GM19438 (cell line): ENCODE measurements around the gene RBM23.
A peak's percentile ranks its signal among the peaks of the same experiment; 100 is the strongest.
"Not testable (repeated sequence)": the region's sequence is repeated elsewhere in the genome, so short reads cannot be mapped to it uniquely, and the experiment has no call there.

Source experiments
- ATAC-seq: cut with Tn5 transposase; IDR thresholded peaks from one replicate; pipeline ENCODE4 v1.9.1; 2021; ENCODE audit warnings: low read depth; ENCODE audit not compliant: unreplicated experiment

Gene RBM23

DNA sequence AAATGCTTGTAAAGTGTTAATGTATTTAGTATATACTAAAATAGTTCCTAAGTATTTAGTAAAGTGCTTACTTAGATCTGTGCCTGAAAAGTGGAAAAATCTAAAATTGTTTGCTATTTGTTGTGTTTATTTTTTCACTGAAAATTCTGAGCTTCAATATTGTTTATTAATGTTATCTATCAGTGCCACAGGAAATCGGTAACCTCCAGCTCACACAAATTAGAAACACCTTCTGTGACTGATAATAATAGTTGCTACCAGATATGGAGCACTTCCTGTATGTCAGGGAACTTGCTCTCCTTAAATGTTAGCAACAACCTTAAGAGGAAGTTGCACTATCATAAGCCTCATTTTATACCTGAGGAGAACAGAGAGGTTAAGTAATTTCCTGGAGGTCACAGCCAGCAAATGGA, 48.1 kb downstream of the RBM23 start:
- peak; percentile 33 for ATAC-seq

DNA sequence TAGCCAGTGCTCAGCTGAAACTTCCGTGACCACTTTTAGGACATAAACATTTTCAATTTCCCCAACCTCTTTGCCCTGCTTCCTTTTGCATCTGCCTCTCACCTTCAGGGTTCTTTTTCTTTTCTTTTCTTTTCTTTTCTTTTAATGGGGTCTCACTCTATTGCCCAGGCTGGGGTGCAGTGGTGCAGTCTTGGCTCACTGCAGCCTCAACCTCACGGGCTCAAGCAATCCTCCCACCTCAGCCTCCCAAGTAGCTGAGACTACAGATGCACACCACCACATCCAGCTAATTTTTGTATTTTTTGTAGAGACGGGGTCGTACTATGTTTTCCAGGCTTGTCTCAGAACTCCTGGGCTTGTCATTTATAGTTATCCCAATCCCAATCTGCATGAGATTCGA, 52.1 kb downstream of the RBM23 start:
- ATAC-seq, result no peak

DNA sequence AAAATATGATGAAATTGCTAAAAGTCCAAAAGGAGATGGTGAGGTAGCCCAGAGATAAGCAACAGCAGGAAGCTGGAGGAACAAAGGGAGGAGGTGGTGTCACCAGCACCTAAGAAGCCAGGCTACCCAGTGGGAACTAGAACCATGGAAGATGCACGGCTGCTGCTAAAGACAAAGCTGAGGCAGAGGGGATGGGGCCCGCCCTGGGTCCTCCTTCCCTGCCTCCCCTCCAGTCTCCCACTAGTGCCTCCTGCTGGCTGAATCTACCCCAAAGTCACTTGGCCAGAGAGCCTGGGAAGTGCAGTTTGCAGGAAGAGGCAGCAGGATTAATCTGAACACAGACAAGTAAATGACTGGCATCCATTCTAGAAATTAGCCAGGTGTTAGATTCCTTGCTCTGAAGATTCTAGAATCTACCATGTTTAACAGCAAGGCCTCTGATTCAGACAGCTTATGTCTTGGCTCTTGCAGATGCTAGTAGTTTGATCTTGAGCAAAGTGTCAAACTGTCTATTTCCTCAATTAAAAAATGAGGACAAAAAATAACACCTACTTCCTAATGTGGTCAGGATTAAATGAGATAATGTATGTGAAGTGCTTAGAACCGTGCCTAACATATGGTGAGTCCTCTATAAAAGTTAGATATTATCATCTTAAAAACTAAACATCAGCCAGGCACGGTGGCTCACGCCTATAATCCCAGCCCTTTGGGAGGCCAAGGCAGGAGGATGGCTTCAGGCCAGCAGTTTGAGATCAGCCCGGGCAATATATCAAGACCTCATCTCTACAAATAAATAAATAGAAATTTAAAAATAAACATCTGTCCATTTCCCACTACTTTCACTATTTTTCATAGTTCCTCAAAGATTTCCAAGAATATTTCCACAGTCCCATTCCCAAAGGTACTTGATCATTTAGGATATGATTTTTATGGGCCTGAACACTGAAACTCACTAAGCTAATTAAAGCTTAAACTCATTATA, 53.2 kb downstream of the RBM23 start:
- ATAC-seq, result no peak

DNA sequence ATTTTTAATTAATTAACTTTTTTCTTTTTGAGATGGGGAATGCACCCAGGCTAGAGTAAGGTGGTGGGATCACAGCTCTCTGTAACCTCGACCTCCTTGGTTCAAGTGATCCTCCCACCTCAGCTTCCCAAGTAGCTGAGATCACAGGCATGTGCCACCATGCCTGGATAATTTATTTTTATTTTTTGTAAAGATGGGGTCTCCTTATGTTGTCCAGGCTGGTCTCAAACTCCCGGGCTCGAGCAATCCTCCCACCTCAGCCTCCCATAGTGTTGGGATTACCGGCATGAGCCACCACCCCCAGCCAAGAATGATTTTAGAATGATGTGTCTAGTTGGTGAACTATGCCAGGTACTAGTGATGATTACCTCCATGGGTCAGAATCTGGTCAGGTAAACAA, 54.0 kb downstream of the RBM23 start:
- ATAC-seq, result no peak

DNA sequence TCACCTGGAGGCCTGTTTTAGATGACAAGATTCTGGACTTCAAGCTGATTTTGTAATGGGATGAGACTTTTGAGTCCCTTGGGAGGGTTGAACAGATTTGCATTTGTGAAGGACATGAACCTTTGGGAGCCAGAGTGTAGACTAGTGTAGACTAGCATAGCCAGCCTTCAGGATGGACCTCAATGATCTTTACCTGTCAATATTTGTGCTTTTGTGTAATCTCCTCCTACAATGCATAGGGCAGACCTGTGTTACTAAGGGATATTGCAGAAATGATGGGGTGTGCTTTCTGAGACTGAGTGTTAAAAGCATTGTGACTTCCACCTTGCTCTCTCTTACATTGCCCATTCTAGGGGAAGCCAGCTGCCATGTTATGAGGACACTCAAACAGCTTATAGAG, 57.3 kb downstream of the RBM23 start:
- ATAC-seq, result no peak

DNA sequence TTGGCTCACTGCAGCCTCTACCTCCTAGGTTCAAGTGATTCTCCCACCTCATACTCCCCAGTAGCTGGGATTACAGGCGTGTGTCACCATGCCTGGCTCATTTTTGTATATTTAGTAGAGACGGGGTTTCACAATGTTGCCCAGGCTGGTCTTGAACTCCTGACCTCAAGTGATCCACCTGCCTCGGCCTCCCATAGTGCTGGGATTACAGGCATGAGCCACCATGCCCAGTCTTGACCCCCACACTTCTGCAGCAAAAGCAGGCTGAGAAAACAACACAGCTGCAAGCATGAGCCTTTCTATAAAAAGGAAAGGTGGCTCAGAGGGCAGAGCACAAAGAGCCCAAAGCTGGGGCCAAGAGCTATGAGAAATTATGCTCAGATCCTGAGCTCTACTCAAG, 58.6 kb downstream of the RBM23 start:
- ATAC-seq, result not testable (repeated sequence)

DNA sequence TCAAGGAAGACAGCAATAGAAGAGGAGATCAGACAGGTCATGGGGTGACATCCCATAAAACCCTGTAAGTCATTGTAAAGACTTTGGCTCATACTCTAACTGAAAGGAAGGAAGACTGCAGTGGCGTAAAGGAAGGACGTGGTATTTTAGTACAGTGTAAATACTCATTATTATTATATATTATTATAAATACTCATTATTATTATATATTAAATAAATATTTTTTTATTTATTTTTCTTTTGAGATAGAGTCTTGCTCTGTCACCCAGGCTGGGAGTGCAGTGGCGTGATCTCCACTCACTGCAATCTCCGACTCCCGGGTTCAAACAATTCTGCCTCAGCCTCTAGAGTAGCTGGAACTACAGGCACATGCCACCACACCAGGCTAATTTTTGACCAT, 62.5 kb downstream of the RBM23 start:
- no peak for ATAC-seq

DNA sequence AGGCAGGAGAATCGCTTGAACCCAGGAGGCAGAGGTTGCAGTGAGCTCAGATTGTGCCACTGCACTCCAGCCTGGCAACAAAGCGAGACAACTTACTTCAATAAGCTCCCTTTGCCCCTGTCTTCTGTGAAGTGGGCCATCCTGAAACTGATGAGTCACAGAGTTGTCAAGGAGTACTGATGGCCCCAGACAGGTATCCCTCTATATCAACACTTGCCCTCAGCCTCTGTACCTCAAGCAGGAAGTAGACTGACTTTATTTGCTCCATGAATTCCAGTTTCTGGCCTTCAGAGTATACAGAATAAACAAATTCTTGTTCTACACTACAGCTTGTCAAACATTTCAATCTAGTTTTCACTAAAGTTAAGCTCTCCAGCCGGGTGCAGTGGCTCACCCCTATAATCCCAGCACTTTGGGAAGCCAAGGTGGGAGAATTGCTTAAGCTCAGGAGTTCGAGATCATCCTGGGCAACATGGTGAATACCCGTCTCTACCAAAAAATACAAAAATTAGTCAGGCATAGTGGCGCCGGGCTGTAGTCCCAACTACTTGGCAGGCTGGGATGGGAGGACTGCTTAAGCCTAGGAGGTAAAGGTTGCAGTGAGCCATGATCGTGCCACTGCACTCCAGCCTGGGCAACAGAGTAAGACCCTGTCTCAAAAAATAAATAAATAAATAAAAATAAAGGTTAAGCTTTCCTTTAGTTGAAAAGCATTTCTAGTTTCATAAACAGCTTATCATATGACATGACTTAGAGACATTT, 63.8 kb downstream of the RBM23 start:
- ATAC-seq, result no peak

DNA sequence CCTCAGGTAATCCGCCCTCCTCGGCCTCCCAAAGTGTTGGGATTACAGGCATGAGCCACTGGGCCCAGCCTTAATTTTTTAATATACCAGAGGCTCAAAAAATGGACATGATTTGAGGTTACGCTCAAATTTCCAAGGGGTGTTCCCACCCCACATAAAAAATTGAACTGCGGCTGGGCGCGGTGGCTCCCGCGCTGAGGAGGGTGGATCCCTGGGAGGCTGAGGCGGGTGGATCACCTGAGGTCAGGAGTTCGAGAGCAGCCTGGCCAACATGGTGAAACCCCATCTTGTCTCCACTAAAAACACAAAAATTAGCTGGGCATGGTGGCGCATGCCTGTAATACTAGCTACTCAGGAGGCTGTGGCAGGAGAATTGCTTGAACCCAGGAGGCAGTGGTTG, 64.7 kb downstream of the RBM23 start:
- ATAC-seq, result not testable (repeated sequence)

DNA sequence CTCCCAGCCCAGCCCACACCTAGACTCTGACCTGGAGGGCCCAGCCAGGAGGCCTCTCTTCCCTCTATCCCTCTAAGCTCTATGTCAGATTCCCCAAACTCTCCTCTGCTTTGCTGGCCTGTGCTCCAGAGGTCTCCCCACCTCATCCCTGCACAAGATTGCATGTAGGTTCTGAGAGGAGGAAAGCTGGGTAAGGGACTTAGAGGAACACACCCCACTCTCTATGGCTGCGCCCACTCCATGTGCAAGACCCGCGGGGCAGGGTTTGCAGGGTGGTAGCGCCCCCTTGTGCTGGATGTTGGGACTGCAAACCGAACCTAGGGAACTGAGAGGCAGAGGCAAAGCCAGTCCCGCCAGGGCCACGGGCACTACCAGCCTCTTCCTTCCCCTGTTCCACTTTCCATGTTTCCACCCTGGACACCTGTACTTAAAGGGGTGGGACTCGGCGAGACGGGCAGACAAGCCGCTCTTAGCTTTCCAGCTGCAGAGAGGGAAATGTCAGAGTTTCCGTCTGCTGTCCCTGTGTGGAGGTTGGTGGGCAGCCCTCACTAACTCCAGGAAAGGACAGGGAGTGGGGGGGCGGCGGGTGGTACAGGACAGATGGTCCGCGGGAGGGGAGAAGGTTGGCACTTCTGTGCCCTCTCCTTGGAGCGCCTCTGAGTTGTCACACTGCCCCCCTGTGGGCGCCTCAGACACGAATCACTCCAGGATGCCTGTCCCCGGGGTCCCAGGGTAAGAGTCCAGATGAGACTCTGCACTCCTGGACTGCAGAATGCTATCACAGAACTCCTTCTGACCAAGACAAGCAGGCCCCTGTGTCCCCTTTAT, 65.8 kb downstream of the RBM23 start:
- ATAC-seq, result peak; percentile 75

DNA sequence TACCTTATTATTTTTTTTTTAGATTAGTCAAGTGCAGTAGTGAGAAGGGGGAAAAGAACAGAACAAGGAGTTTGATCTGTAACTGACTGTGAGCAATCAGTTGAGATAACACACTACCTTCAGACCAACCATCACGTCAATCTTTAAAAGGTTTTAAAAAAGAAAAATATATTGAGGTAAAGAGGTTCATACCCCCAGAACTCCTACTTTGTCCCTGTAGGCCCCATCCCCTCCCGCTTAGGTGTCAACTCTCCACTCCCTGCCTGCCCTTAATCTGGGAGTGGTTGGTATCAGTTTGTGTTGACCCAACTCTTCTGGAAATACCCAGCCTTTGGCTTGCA, 66.4 kb downstream of the RBM23 start:
- no peak for ATAC-seq

DNA sequence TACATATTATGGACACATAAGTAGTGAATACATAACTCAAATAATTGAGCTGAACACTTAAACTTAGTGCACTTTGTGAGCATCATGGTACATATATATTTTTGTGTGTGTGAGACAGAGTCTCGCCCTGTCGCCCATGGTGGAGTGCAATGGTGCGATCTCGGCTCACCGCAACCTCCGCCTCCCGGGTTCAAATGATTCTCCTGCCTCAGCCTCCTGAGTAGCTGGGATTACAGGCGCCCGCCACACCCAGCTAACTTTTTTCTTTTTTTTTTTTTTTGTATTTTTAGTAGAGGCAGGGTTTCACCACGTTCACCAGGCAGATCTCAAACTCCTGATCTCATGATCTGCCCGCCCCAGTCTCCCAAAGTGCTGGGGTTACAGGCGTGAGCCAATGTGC, 66.8 kb downstream of the RBM23 start:
- ATAC-seq, result not testable (repeated sequence)

DNA sequence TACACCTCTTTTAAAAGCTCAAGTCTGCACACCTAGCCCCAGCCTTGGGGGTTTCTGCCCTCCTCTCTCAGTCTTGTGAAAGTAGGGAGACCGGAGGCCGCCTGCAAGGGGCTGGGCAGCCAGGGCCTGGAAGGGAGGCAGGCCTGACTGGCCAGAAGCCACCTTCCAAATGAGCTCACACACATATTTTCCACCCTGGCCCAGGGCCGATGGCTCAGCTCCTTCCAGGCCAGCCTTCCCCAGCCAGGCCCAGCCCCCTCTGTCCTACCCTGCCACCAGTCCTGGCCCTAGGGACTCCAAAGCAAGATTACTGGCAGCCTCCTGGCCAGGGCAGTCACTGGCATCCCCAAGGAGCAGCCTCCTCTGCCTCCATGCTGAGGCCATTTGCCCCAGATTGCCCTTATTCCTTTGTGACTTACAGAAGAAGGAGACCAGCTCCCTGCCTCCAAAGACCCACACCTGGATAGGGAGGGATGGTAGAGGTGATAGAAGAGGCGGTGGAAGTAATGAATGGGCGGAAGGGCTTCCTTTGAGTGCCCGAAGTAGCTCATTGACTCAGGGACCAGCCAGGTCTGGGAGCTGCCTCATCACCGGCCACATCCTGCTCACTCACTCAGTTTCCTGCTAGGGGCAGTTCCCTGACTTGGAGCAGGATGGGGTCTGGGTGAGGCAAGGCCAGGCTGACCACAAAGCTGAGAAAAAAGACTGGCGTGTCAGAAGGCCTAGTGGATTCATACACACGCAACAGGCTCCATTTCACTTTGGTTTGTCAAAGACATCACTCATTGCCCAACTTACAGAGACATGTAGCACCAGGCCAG, 67.8 kb downstream of the RBM23 start:
- ATAC-seq, result no peak

DNA sequence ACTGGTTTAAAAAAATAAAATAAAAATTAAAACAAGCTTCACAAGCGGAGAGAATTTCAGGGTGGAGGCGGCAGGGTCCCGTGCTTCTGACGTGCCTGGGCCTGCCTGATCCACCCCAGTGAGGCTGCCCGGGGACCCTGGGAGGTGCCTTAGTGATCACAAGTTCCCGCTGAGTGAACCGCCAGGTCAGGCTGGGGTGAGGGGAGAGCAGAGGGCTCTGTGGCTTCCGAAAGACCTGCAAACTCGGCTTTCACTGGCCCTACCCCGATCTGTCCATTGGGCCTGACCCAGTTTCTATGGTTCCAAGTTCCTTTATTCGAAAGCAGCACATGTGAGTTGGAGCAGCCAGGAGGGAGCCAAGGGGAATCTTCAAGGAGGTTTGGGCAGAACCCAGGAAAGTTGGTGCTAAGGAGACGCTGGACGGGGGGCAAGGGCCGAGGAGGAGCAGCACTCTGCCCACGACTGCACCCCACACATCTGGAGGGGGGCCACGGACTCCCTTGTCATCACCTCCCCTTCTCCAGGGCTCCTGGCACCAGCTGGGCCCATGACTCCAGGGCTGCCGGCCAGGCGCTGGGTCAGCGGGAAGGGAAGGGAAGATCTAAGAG, 69.6 kb downstream of the RBM23 start:
- ATAC-seq, result no peak

DNA sequence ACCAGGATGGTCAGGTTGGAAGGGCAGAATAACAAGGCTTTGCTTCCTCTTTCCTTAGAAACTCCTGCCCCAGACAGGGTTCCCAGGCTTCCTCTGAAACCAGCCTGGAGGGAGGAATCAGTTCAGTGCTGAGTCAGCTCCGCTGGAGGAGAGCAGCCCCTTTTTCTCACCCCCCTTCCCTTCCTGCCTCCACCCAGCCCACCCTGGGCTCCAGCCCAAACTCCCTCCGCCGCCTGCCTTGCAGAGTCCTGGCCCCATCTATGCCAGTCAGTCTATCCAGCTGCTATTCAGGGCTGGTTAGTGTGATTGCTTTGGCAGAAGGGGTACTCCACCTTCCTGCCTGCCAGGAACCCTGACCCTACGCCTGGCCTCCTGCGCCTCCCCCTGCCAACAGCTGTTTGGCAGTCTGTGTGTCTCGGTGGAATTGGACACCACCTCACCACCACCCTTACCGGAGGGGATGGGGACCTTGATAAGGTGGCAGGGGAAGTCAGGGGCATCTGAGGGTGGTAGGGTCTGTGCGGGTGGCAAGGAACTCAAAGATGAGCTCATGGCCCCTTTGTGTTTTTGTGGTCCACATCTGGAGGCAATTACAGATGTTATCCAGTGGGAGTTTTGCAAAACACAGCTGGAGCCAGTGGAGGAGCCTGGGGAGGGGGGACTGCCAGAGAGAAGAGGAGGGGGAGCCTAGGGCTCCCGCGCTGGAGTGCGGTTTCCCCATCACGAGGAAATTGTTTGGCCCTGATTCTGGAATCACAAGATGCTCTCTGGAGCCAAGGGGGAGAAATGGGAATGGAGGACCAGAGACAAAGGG, 70.4 kb downstream of the RBM23 start:
- ATAC-seq, result no peak

DNA sequence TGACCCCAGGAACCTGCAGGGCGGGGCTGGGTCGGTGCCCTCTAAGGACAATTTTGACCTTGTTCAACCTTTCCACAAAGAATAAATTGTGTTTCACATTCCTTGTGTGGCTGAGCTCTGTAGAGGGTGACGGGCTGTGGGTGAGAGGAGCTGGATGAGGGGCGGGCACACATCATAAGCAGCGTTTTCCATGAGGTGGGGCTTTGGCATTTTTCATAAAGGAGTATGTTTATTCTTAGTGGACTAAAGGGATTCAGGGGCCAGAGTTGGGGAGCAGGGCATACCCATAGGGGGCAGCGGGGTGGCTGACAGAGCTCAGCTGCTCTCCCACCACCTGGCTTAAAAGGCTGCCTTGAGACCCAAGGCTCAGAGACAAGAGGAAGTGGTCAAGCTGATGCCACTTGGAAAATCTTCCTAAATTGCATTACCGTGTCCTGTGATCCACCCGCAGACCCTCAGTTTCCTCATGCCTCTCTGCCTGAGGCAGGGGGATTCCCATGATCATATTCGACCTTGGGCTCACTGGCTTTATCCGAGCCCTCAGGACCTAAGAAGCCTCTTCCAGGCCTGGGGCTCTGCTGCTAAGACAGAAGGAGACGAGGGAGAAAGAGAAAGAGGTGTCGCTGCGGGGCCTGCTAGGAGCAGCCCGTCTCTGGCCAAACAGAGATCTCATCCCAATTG, 71.1 kb downstream of the RBM23 start:
- no peak for ATAC-seq

DNA sequence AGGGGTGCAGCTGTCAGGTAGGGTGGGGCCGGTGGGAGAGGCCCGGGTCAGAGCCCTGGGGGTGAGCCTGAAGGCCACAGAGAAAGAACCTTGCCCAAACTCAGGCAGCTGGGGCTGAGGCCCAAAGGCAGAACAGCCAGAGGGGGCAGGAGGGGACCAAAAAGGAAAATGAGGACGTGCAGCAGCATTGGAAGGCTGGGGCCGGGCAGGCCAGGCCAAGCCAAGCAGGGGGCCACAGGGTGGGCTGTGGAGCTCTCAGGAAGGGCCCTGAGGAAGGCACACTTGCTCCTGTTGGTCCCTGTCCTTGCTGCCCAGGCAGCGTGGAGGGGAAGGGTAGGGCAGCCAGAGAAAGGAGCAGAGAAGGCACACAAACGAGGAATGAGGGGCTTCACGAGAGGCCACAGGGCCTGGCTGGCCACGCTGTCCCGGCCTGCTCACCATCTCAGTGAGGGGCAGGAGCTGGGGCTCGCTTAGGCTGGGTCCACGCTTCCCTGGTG, 72.1 kb downstream of the RBM23 start:
- ATAC-seq, result no peak
